GM04504 (cell line): ENCODE data around the gene TKT.

Source experiments
- DNase-seq: peaks from one replicate; pipeline ENCODE4 v3.0.0-alpha.2; 2012; ENCODE audit warnings: low read depth

TKT gene

GRCh38 chr3:53225181-53225580, 30.6 kb downstream of the TKT start:
- no peak for DNase-seq

GRCh38 chr3:53224536-53224935, 31.3 kb downstream of the TKT start:
- DNase-seq = no peak

- DNase-seq = no peak
Measured at GRCh38 chr3:53224026-53224425, 31.8 kb downstream of the TKT start.

GRCh38 chr3:53223541-53223966, 32.3 kb downstream of the TKT start:
- no peak for DNase-seq

- DNase-seq = no peak
Measured at GRCh38 chr3:53223025-53223424, 32.8 kb downstream of the TKT start.

- no peak for DNase-seq
Measured at GRCh38 chr3:53222183-53222901, 33.5 kb downstream of the TKT start.

GRCh38 chr3:53221827-53222182, 34.0 kb downstream of the TKT start:
- DNase-seq = no peak

- DNase-seq = no peak
Measured at GRCh38 chr3:53221345-53221744, 34.5 kb downstream of the TKT start.

GRCh38 chr3:53219895-53220483, 35.8 kb downstream of the TKT start:
- peak; percentile 61 for DNase-seq

- DNase-seq = no peak
Measured at GRCh38 chr3:53218131-53218530, 37.7 kb downstream of the TKT start.

- DNase-seq = no peak
Measured at GRCh38 chr3:53217175-53217574, 38.6 kb downstream of the TKT start.

GRCh38 chr3:53216723-53217122, 39.1 kb downstream of the TKT start:
- no peak for DNase-seq

GRCh38 chr3:53215816-53216215, 40.0 kb downstream of the TKT start:
- no peak for DNase-seq

GRCh38 chr3:53213276-53213675, 42.5 kb downstream of the TKT start:
- DNase-seq = no peak

- DNase-seq = no peak
Measured at GRCh38 chr3:53211706-53212702, 43.8 kb downstream of the TKT start.

GRCh38 chr3:53202331-53203015, 53.3 kb downstream of the TKT start:
- no peak for DNase-seq

- no peak for DNase-seq
Measured at GRCh38 chr3:53200501-53201498, 55.0 kb downstream of the TKT start.

- DNase-seq = no peak
Measured at GRCh38 chr3:53199834-53200233, 56.0 kb downstream of the TKT start.

- no peak for DNase-seq
Measured at GRCh38 chr3:53198996-53199395, 56.8 kb downstream of the TKT start.

GRCh38 chr3:53198256-53198977, 57.4 kb downstream of the TKT start:
- no peak for DNase-seq
